HepG2 (cell line): Measurements from ENCODE around the gene SAC3D1. TPM values are rescaled to one million over a fixed set of nuclear protein-coding genes. Genes with fewer than 3 reads are reported as not detected.

Source experiments
- ATF7-NPFF ChIP-seq: sonication (generic); formaldehyde crosslinking; IDR thresholded peaks from 2 replicates; pipeline ENCODE4 v1.8.1; 2023; ENCODE audit warnings: mild to moderate bottlenecking, low read depth, missing genetic modification reagents, moderate library complexity
- ETV6 ChIP-seq: sonication (generic); formaldehyde crosslinking; conservative IDR thresholded peaks from 2 replicates; pipeline ENCODE4 v1.4.0; 2020; ENCODE audit warnings: missing genetic modification reagents
- FOXJ3 ChIP-seq: sonication (generic); formaldehyde crosslinking; IDR thresholded peaks from 2 replicates; pipeline ENCODE4 v1.4.0; 2020; ENCODE audit warnings: missing genetic modification reagents, mild to moderate bottlenecking, borderline replicate concordance
- KDM5A ChIP-seq: fragments of 200-600 bp; sonication (generic); IDR thresholded peaks from 2 replicates; pipeline ENCODE4 v1.7.0; 2018; ENCODE audit warnings: antibody characterized with exemption, mild to moderate bottlenecking, low read length, borderline replicate concordance
- KDM5B ChIP-seq: sonication (generic); formaldehyde crosslinking; IDR thresholded peaks from 2 replicates; pipeline ENCODE4 v1.4.0; 2020; ENCODE audit warnings: missing genetic modification reagents, mild to moderate bottlenecking, borderline replicate concordance
- PAXIP1 ChIP-seq: sonication (generic); formaldehyde crosslinking; conservative IDR thresholded peaks from 2 replicates; pipeline ENCODE4 v1.4.0; 2020; ENCODE audit warnings: mild to moderate bottlenecking, missing genetic modification reagents, moderate library complexity
- PREB ChIP-seq: sonication (generic); formaldehyde crosslinking; IDR thresholded peaks from 2 replicates; pipeline ENCODE4 v1.4.0; 2020; ENCODE audit warnings: missing genetic modification reagents
- TP53 ChIP-seq: sonication (generic); formaldehyde crosslinking; conservative IDR thresholded peaks from 2 replicates; pipeline ENCODE4 v1.4.0; 2020; ENCODE audit warnings: missing genetic modification reagents
- ZBTB40 ChIP-seq, 2 experiments: fragments of 450-650 bp in 1 of 2; sonication (generic) in 1 of 2; formaldehyde crosslinking in 1 of 2; IDR thresholded peaks; 2 replicates each; pipeline versions ENCODE4 v1.6.1 to v1.8.0; 2016 to 2022; ENCODE audit warnings: antibody characterized with exemption in 1 of 2, mild to moderate bottlenecking in 1 of 2, missing genetic modification reagents in 1 of 2
- ZFY ChIP-seq: sonication (generic); formaldehyde crosslinking; IDR thresholded peaks from 2 replicates; pipeline ENCODE4 v1.4.0; 2020; ENCODE audit warnings: missing genetic modification reagents
- ZNF180 ChIP-seq: sonication (generic); formaldehyde crosslinking; IDR thresholded peaks from 2 replicates; pipeline ENCODE4 v1.4.0; 2020; ENCODE audit warnings: low read depth, missing genetic modification reagents, borderline replicate concordance
- ZNF207 ChIP-seq: fragments of 450-650 bp; IDR thresholded peaks from 2 replicates; pipeline ENCODE4 v1.6.1; 2016; ENCODE audit warnings: antibody characterized with exemption, borderline replicate concordance
- ZNF326 ChIP-seq: sonication (generic); formaldehyde crosslinking; IDR thresholded peaks from 2 replicates; pipeline ENCODE4 v1.4.0; 2020; ENCODE audit warnings: missing genetic modification reagents, borderline replicate concordance
- ZNF709 ChIP-seq: sonication (generic); formaldehyde crosslinking; IDR thresholded peaks from 2 replicates; pipeline ENCODE4 v1.5.0; 2020; ENCODE audit warnings: mild to moderate bottlenecking, missing genetic modification reagents
- polyA plus RNA-seq, 8 experiments: library from polyadenylated mRNA; depleted of rRNA in 3 of 8; stranded (reverse) in 7 of 8; unstranded in 1 of 8; fragments of >200 nt; fragmentation: Illumina TruSeq in 4 of 8; extraction: Trizol in 4 of 8; gene quantifications; 2 replicates each; pipeline versions ENCODE4 v1.2.1 to v1.2.3, GENCODE V29; 2011 to 2016; ENCODE audit warnings: low read depth in 4 of 8, missing spikeins in 1 of 8, mixed read lengths in 1 of 8; ENCODE audit not compliant: insufficient read depth in 1 of 8
- total RNA-seq, 5 experiments: library from RNA; depleted of rRNA; stranded (reverse); fragments of >200 nt; fragmentation: Illumina TruSeq; extraction: Trizol; gene quantifications; 2 replicates each; pipeline ENCODE4 v1.2.3, GENCODE V29; 2016; ENCODE audit warnings: low read depth in 1 of 5

SAC3D1 gene
- total and polyA plus RNA-seq, 2 of the 13 experiments (the other 11 are each of a cell fraction or from before 2014, with no cell fraction given): 7.4 to 36.3 TPM

- TF ChIP-seq ZBTB40 (IDR thresholded peaks at IDR 0.05): no peak
- TF ChIP-seq ZBTB40 (CRISPR knock-in tag; IDR thresholded peaks at IDR 0.05): peak; percentile 66
- TF ChIP-seq ZNF326 (CRISPR knock-in tag): no peak
- TF ChIP-seq ZNF180 (CRISPR knock-in tag): no peak
- TF ChIP-seq KDM5B: peak; percentile 68; the same call in 1 of the 2 replicates
- TF ChIP-seq ZFY (CRISPR knock-in tag): peak; percentile 75
- TF ChIP-seq TP53 (CRISPR knock-in tag): 0 out of 2 replicates have a peak, but pooled peaks have one; percentile 25
- TF ChIP-seq ZNF709 (CRISPR knock-in tag): peak; percentile 58; the same call in 1 of the 2 replicates
- peak; percentile 36; the same call in 1 of the 2 replicates for TF ChIP-seq FOXJ3 (CRISPR knock-in tag)
- no peak for TF ChIP-seq ZNF207
- peak; percentile 51; the same call in 1 of the 2 replicates for TF ChIP-seq ATF7-NPFF (CRISPR knock-in tag)
- TF ChIP-seq ETV6 (CRISPR knock-in tag): peak; percentile 55; the same call in 1 of the 2 replicates
- 0 out of 2 replicates have a peak, but pooled peaks have one; percentile 63 for TF ChIP-seq PAXIP1
- TF ChIP-seq PREB (CRISPR knock-in tag): no peak
- TF ChIP-seq KDM5A: no peak; the same call in 1 of the 2 replicates
Observed at GRCh38 chr11:65040847-65041622, at the start of gene SAC3D1 (continued).
